Fibroblast of villous mesenchyme (primary cell): ENCODE measurements around the gene EXOSC3. TPM values are rescaled to one million over a fixed set of nuclear protein-coding genes. Genes with fewer than 3 reads are reported as not detected.

ENCODE experiments used
- DNase-seq: peaks from one replicate; pipeline ENCODE4 v3.0.0-alpha.2; 2010; ENCODE audit warnings: low read depth
- H3K4me3 ChIP-seq: 2 replicates; pipeline ENCODE4 v1.5.1; 2011; ENCODE audit warnings: low read depth, mild to moderate bottlenecking, low read length
- total RNA-seq: library from RNA; depleted of rRNA; stranded (reverse); fragments of >200 nt; gene quantifications from 2 replicates; pipeline ENCODE4 v1.2.3, GENCODE V29; 2012
- TF ChIP-seq, protein P1 (sequence below): IDR thresholded peaks from 2 replicates; pipeline ENCODE4 v1.5.1; 2012; ENCODE audit warnings: low read depth, mild to moderate bottlenecking, low read length; ENCODE audit not compliant: insufficient read depth

Gene EXOSC3
- total RNA-seq, 1 donor: 30.2 TPM

DNA sequence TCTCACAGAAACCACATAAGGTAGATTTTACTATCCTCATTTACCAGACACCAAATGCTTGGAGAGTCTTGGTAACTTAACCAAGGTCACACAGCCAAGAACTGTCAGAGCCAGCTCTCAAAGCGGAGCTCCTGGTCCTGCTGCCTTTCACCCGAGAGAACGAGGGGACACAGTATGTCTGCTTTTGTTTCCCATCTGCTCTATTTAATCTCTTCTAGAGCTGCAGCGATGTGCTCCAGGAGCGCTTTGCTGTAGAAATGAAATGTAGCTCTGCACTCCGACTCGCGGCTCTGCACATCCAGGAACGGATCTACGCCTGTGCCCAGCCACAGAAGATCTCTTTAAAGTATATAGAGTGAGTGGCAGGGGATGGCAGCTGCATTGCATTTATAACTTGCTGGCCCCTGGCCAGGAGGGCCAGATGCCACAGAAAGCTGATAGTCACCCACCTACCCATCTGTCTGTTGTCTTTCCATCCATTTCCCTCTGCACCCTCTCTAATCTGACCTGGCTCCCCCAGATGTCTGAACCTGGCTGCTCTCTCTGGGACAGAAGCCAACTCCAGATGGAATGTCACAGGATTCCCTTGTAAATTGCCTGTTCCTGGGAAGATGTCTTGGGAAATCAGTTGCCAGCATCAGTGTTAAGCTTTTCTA is 52.6 kb downstream of the EXOSC3 start:
- peak; percentile 67 for DNase-seq
- TF ChIP-seq, protein P1, sequence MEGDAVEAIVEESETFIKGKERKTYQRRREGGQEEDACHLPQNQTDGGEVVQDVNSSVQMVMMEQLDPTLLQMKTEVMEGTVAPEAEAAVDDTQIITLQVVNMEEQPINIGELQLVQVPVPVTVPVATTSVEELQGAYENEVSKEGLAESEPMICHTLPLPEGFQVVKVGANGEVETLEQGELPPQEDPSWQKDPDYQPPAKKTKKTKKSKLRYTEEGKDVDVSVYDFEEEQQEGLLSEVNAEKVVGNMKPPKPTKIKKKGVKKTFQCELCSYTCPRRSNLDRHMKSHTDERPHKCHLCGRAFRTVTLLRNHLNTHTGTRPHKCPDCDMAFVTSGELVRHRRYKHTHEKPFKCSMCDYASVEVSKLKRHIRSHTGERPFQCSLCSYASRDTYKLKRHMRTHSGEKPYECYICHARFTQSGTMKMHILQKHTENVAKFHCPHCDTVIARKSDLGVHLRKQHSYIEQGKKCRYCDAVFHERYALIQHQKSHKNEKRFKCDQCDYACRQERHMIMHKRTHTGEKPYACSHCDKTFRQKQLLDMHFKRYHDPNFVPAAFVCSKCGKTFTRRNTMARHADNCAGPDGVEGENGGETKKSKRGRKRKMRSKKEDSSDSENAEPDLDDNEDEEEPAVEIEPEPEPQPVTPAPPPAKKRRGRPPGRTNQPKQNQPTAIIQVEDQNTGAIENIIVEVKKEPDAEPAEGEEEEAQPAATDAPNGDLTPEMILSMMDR: no peak
- H3K4me3 ChIP-seq: no peak overlapping the region

DNA sequence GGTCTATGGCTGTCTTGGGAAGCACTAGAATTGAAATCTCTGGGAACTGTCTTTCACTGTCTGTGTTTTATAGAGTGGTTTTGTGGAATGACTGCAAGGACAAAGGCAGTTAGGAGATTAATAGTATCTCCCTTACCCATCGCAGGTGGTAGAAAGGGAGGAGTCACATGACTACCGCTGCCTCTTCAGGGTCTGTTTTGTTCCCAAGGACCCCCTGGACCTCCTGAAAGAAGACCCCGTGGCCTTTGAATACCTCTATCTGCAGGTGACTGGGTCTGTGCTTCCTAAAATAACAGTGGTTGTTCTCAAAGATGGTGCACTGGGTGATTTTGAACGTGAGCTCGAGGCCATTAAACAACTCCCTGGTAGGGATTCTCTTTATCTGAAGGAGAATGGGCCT is 54.0 kb downstream of the EXOSC3 start:
- DNase-seq: no peak
- no peak overlapping the region for H3K4me3 ChIP-seq
- TF ChIP-seq, protein P1: no peak

DNA sequence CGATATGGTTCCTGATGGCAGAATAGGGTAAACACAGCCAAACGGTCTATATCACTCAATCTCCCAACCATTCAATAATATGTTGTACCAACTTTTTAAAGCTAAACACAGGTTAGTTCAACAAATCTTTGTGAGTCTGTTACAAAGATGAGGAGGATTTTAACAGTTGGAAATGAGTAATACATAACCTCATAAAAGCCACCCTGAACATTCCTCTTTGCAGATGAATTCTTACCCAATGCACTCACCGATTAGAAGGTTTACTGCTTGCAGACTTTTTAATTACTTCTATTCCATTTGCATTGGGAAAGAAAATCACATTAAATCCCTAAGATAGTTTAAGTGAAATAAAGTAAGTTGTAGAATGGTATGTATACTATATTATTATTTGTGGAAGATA is 54.6 kb downstream of the EXOSC3 start:
- TF ChIP-seq, protein P1: no peak
- H3K4me3 ChIP-seq: no peak overlapping the region
- DNase-seq: peak; percentile 49

Other genes with a start within 250 kb of the EXOSC3 start
- gene FBXO10, start 208.7 kb downstream of the EXOSC3 start, total RNA-seq: 16.1 and 16.4 TPM in 2 replicates
- gene TOMM5, start 192.5 kb downstream of the EXOSC3 start, total RNA-seq: 120 and 140 TPM in 2 replicates
- under 0.01 TPM in 1 of 2 replicates, not detected in the other for gene FRMPD1, start 134.1 kb downstream of the EXOSC3 start, total RNA-seq
- 2.2 and 3.5 TPM in 2 replicates for gene TRMT10B, start 31.3 kb downstream of the EXOSC3 start, total RNA-seq
- 22.2 and 24.2 TPM in 2 replicates for gene DCAF10, start 15.7 kb upstream of the EXOSC3 start, total RNA-seq
- 76.3 and 103 TPM in 2 replicates for gene SLC25A51, start 119.1 kb upstream of the EXOSC3 start, total RNA-seq